Stimulated activated effector memory CD8-positive, alpha-beta T cell treated with anti-CD3 and anti-CD28 coated beads, Interleukin-12 subunit alpha, Interleukin-12 subunit beta, amount 100 ng/mL, for 72 hours (primary cell): ENCODE measurements around the gene MUL1.
"Not testable (repeated sequence)": the region's sequence is repeated elsewhere in the genome, so short reads cannot be mapped to it uniquely, and the experiment has no call there.

Experiments used
- ATAC-seq: fragments of 150-1000 bp; cut with Tn5 transposase; 2 replicates; pipeline ENCODE4 v1.10.0; 2021
- DNase-seq, 2 donors: peaks; one replicate each; pipeline ENCODE4 v3.0.0; 2021 to 2022; ENCODE audit warnings: low spot score in 2 of 2
- H3K27ac Mint-ChIP-seq: one replicate; pipeline ENCODE4 v1.8.0; 2022; ENCODE audit warnings: mild to moderate bottlenecking, mixed read lengths
- H3K36me3 Mint-ChIP-seq: one replicate; pipeline ENCODE4 v1.8.0; 2022; ENCODE audit warnings: mild to moderate bottlenecking, mixed read lengths
- H3K4me1 Mint-ChIP-seq: one replicate; pipeline ENCODE4 v1.8.0; 2022; ENCODE audit warnings: mixed read lengths
- H3K4me3 Mint-ChIP-seq: one replicate; pipeline ENCODE4 v1.8.0; 2022; ENCODE audit warnings: mild to moderate bottlenecking, mixed read lengths
- H3K9me3 Mint-ChIP-seq: one replicate; pipeline ENCODE4 v1.8.0; 2022; ENCODE audit warnings: mixed read lengths

The MUL1 gene

GRCh38 chr1:20528221-20528620, 20.3 kb upstream of the MUL1 start:
- DNase-seq (no peak), ATAC-seq (no peak)
- Mint-ChIP-seq H3K27ac (no peak overlapping the region), H3K4me3 (no peak overlapping the region), H3K4me1 (no peaks in the 10 kb centered on the region), H3K9me3 (no peaks in the 10 kb centered on the region), H3K36me3 (no peaks in the 10 kb centered on the region)

DNA sequence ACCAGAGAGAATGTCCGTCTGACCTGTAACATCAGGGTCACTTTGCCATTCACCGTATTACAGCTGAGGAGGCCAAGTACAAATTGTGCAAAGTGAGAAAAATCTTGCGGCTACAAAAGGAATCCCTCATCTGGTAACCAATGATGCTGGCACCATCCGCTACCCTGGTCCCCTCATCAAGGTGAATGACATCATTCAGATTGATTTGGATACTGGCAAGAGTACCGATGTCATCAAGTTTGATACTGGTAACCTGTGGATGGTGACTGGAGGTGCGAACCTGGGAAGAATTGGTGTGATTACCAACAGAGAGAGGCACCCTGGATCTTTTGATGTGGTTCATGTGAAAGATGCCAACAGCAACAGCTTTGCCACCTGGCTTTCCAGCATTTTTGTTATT, 18.3 kb upstream of the MUL1 start:
- DNase-seq (no peak), ATAC-seq (no peak)
- no peak overlapping the region for H3K4me3 Mint-ChIP-seq
- H3K4me1 Mint-ChIP-seq, result peaks cover 6% of the 10 kb centered on the region
- H3K36me3 Mint-ChIP-seq, result no peaks in the 10 kb centered on the region
- no peak overlapping the region for H3K27ac Mint-ChIP-seq
- H3K9me3 Mint-ChIP-seq, result no peaks in the 10 kb centered on the region

DNA sequence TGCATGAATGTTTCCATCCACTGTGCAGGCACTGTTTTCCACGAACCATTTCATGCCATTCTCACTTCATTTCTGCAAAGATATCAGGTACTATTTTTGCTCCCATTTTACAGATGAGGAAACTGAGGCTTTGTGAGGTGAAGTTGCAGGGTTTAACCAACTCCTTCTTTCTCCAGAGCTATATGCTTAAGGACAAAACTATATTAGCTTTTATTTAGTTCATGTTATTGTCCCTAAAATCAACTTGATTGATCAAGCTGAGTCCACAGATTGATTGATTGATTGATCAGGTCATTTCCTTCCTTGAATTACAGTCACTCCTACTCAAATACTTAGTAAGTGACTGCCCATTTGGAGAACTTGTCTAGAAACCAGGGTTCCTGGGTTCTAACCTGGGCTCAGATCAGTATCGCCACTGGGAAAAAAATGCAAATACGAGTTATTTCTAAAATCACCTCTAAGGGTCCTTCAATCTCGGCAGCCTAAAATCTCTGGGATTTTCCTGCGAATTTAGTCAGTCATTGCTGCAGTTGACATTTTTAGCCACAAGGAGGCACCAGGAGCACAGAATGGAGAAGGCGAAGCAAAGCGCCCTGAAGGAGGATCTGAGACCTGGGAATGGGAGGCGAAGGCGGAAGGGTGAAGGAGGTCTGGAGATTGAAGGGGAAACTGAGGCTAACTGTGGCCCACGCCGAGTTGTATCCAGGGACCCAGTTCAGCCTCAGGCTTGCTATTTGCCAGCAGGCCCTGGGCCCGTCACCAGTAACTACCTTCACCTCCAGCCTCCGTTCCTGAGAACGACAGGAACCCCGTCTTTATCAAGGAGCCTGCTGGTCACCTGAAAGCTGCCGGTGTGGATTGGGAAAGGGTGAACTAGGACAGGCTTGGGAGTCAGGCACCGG, 14.3 kb upstream of the MUL1 start:
- H3K36me3 Mint-ChIP-seq, result no peaks in the 10 kb centered on the region
- no peaks in the 10 kb centered on the region for H3K9me3 Mint-ChIP-seq
- peak; percentile 50 to 83 for DNase-seq
- ATAC-seq, result no peak
- no peak overlapping the region for H3K27ac Mint-ChIP-seq
- H3K4me1 Mint-ChIP-seq, result peaks cover 6% of the 10 kb centered on the region
- H3K4me3 Mint-ChIP-seq, result no peak overlapping the region

GRCh38 chr1:20519609-20520262, 11.8 kb upstream of the MUL1 start:
- not testable (repeated sequence) for H3K36me3 Mint-ChIP-seq, H3K27ac Mint-ChIP-seq, DNase-seq, H3K9me3 Mint-ChIP-seq, ATAC-seq, H3K4me3 Mint-ChIP-seq, H3K4me1 Mint-ChIP-seq

DNA sequence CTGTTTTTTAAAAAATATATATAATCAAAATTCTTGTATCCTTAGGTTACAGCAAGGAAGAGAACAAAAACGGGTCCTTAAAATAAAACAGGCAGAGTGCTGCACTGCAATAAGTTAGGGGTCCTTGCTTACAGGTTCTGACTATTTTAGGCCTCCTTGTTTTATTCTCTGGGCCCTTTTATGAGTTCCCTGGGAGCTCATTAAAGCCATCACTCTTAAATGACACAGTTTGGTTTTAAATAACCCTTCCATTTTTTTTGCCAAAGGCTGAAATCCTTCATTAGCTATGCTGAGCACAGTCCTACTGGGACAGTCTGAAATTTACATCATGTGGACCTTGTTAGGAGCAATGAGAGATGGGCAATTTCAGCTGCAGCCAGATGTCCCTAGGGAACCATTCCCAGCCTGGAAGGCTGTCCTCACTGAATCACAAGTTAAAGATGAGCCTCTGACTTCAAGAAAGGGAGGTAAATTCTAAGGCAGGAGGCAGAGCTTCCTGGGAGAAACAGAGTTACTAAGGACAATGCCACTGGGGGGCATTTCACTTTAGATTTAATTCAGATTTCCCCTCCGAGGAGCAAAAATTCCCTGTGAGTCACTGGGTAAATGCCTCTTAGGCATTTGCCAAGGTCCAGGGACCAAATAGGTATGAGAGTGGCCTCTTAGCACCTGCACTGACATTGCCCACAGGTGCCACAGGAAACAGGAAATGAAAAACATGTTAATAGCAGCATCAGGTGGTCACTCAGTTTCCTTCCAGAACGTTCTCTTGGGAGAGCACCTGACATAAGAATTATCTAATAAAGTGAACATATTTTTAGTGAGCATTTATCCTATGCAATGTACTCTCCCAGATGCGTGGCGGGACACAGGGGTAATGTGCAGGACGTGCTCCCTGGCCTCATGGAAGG, 3.8 kb upstream of the MUL1 start:
- Mint-ChIP-seq H3K9me3 (no peaks in the 10 kb centered on the region), H3K4me1 (peaks cover 6% of the 10 kb centered on the region), H3K4me3 (no peak overlapping the region), H3K27ac (no peak overlapping the region), H3K36me3 (peaks cover 10% of the 10 kb centered on the region)
- ATAC-seq, result no peak
- DNase-seq, result no peak

DNA sequence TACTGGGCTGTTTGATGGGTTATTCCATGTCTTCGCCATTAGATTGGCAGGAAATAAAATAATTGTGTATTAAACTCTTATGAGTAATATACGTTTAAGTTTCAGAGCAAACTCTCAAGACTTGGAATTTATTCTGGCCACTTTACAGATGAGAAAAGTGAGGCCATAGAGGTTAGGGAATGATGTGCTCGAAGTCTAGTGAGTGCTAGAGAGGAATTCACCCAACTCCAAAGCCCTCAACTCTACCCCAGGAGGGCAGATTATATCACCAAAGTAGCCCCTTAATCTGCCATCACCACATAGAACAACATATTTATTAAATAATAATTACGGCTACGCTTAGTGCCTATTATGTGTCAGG, 440 bp upstream of the MUL1 start:
- peak overlapping the region; percentile 77 for H3K4me3 Mint-ChIP-seq
- H3K9me3 Mint-ChIP-seq, result no peaks in the 10 kb centered on the region
- ATAC-seq, result no peak

GRCh38 chr1:20507248-20507563, 745 bp downstream of the MUL1 start:
- Mint-ChIP-seq H3K36me3 (peaks cover 38% of the 10 kb centered on the region), H3K4me1 (peaks cover 15% of the 10 kb centered on the region)

More for the DNA sequence above, 440 bp upstream of the MUL1 start:
- H3K36me3 Mint-ChIP-seq, result peaks cover 26% of the 10 kb centered on the region
- peak overlapping the region; percentile 93 for H3K27ac Mint-ChIP-seq
- H3K4me1 Mint-ChIP-seq, result peaks cover 15% of the 10 kb centered on the region
- no peak for DNase-seq

DNA sequence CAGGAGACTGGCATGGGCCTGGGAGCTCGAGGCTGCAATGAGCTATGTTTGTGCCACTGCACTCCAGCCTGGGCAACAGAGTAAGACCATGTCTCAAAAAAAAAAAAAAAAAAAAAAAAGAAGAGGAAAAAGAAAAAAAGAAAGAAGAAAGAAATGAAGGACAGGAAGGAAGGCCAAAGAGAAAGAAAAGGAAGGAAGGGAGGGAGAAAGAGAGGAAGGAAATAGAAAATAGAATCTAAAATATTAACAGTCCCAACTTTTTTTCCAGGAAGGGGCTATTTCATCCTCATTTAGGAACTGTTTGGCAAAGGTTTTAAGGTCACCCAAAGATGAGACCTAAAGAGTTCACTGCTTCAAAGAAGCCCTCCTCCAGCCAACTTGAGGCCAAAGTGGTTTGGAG, 2.5 kb downstream of the MUL1 start:
- ATAC-seq, result no peak
- DNase-seq, result no peak
- no peak overlapping the region for H3K27ac Mint-ChIP-seq
- H3K36me3 Mint-ChIP-seq, result peaks cover 55% of the 10 kb centered on the region
- H3K9me3 Mint-ChIP-seq, result no peaks in the 10 kb centered on the region
- H3K4me3 Mint-ChIP-seq, result peak overlapping the region; percentile 10
- H3K4me1 Mint-ChIP-seq, result peaks cover 15% of the 10 kb centered on the region

More at GRCh38 chr1:20507248-20507563, 745 bp downstream of the MUL1 start:
- no peaks in the 10 kb centered on the region for H3K9me3 Mint-ChIP-seq
- ATAC-seq (peak; percentile 23), DNase-seq (no peak)
- H3K4me3 Mint-ChIP-seq, result peak overlapping the region; percentile 77
- peak overlapping the region; percentile 93 for H3K27ac Mint-ChIP-seq

DNA sequence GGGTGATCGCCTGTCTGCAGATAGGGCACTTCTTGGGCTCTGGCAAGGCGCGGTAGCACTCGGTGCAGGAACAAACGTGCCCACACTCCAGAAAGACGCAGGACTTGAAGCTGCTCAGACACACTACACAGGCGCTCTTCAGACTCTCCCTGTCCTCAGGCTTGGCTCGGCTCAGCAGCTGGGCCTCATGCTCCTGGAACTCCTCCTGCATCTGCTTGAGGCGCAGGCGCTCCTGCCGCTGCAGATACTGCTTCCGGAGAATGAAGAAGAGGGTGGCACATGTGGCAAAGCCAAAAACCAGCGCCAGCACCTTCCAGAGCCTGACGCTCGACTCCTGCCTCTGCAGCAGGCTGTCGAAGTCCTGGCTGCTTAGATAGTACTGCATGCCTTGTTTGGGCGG, 7.2 kb downstream of the MUL1 start:
- H3K9me3 Mint-ChIP-seq, result no peaks in the 10 kb centered on the region
- H3K4me3 Mint-ChIP-seq, result no peak overlapping the region
- H3K36me3 Mint-ChIP-seq, result peaks cover 63% of the 10 kb centered on the region
- ATAC-seq (no peak), DNase-seq (no peak)
- peaks cover 14% of the 10 kb centered on the region for H3K4me1 Mint-ChIP-seq
- peak overlapping the region; percentile 64 for H3K27ac Mint-ChIP-seq

- H3K4me1 Mint-ChIP-seq, result peaks cover 14% of the 10 kb centered on the region
- H3K9me3 Mint-ChIP-seq, result no peaks in the 10 kb centered on the region
- H3K27ac Mint-ChIP-seq, result peak overlapping the region; percentile 64
- ATAC-seq (no peak), DNase-seq (no peak)
- H3K36me3 Mint-ChIP-seq, result peaks cover 57% of the 10 kb centered on the region
- H3K4me3 Mint-ChIP-seq, result no peak overlapping the region
These were observed 8.2 kb downstream of the MUL1 start for GRCh38 chr1:20499718-20500117.

DNA sequence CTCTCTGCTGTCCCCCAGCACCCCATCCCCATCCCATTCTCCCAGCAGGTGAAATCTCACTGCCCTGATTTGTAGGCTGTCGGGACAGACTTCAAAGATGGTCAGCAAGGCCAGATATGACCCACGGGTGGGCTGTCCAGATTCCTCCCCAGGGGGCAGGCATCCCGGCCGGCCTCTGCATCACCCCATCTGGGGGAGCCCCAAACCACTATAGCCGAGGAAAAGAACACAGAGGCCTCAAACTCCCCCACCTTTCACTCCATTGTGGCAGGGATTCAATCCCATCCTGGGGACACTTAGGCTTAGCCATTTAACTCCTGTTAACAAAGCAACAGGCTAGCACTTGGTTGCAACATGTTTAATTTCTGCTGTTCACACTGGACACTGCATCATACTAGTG, 8.8 kb downstream of the MUL1 start:
- Mint-ChIP-seq H3K4me3 (no peak overlapping the region), H3K9me3 (no peaks in the 10 kb centered on the region), H3K4me1 (peaks cover 8% of the 10 kb centered on the region), H3K36me3 (peaks cover 53% of the 10 kb centered on the region), H3K27ac (peak overlapping the region; percentile 64)
- DNase-seq, result no peak
- ATAC-seq, result no peak

DNA sequence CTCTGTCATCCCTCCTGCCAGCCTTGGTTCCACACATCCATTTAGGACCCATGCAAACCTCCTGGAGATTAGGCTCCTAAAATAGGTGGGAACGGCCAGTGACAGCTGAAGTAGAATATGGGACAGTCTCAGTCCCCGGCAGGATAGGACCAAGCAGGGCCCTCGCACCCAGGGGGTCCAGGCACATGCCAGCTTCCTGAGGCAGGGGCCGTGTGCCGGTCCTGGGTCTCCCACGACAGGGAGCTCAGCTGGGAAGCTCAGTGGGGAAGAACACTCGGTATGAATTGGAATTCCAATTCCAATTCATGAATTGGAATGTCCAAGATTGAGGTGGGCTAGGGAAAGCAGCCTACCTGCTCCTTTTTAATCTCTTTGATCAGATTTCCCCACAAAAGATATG, 9.8 kb downstream of the MUL1 start:
- no peak overlapping the region for H3K4me3 Mint-ChIP-seq
- H3K36me3 Mint-ChIP-seq, result peaks cover 44% of the 10 kb centered on the region
- no peaks in the 10 kb centered on the region for H3K9me3 Mint-ChIP-seq
- H3K27ac Mint-ChIP-seq, result no peak overlapping the region
- ATAC-seq (no peak), DNase-seq (no peak)
- H3K4me1 Mint-ChIP-seq, result peaks cover 6% of the 10 kb centered on the region

DNA sequence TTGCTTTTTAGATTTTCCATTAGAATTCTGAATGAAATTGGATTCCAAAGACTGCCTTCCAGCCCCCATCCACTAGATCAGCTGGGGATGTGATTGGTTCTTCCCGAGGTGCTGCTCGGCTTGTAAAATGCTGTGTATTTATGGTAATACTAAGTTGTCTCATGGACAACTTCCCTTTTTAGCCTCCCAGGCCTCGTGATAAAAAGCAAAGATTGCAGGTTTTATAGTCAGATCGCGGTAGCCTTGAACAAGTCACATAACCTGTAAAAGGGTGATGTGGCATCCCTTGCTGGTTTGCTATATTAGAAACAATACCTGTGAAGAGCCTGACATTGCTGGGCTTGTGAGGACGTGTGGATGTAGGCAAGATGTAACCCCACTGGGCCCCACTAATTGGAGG, 10.4 kb downstream of the MUL1 start:
- H3K4me3 Mint-ChIP-seq, result no peak overlapping the region
- H3K4me1 Mint-ChIP-seq, result peaks cover 6% of the 10 kb centered on the region
- no peak overlapping the region for H3K27ac Mint-ChIP-seq
- H3K36me3 Mint-ChIP-seq, result peaks cover 37% of the 10 kb centered on the region
- DNase-seq (no peak), ATAC-seq (no peak)
- no peaks in the 10 kb centered on the region for H3K9me3 Mint-ChIP-seq

GRCh38 chr1:20496725-20497383, 11.1 kb downstream of the MUL1 start:
- not testable (repeated sequence) for ATAC-seq, H3K4me1 Mint-ChIP-seq, H3K9me3 Mint-ChIP-seq, H3K4me3 Mint-ChIP-seq, DNase-seq
- H3K27ac Mint-ChIP-seq, result peak overlapping the region; percentile 61
- H3K36me3 Mint-ChIP-seq, result peaks cover 31% of the 10 kb centered on the region

DNA sequence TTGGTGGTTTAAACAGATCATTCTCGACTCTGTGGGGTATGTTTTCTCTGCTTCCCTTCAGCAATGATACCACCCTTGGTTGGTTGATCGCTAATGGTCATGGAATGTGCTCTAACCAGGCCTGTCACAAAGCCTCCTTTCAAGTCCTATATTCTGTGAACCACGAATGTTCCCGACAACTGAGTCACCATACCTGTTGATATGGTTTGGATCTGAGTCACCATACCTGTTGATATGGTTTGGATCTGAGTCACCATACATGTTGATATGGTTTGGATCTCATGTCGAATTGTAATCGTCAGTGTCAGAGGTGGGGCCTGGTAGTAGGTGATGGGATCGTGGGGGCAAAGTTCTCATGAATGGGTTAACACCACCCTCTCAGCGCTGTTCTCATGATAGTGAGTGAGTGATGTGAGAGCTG, 11.7 kb downstream of the MUL1 start:
- Mint-ChIP-seq H3K4me3 (no peak overlapping the region), H3K9me3 (no peaks in the 10 kb centered on the region), H3K27ac (peak overlapping the region; percentile 61), H3K36me3 (peaks cover 25% of the 10 kb centered on the region), H3K4me1 (peaks cover 6% of the 10 kb centered on the region)
- DNase-seq (no peak), ATAC-seq (peak; percentile 69)
